PC-3 (cell line): ENCODE results near the gene OSBPL9. TPM values are rescaled to one million over a fixed set of nuclear protein-coding genes. Genes with fewer than 3 reads are reported as not detected.

Source experiments
- ATAC-seq: fragments of 200-7000 bp; cut with Tn5 transposase; 2 replicates; pipeline ENCODE4 v1.9.1; 2020; ENCODE audit warnings: mild to moderate bottlenecking, moderate library complexity
- BruUV-seq: library from RNA; stranded (reverse); fragments of 400-500 nt; replicated peaks from 2 replicates; lab custom pipeline; 2021; lab: Mats Ljungman, UMichigan
- CTCF ChIA-PET: fragments of 300-600 bp; sonication (Branson Sonifier 250); formaldehyde crosslinking; loops from one replicate; lab custom pipeline; 2022; ENCODE audit warnings: antibody characterized with exemption; lab: Charles Lee
- POLR2A ChIA-PET: fragments of 300-600 bp; sonication (Branson Sonifier 250); formaldehyde crosslinking; loops from one replicate; lab custom pipeline; 2022; ENCODE audit warnings: antibody characterized with exemption; ENCODE audit not compliant: unreplicated experiment; lab: Charles Lee
- DNase-seq: peaks from one replicate; pipeline ENCODE4 v3.0.0-alpha.2; 2015
- H2AFZ ChIP-seq: fragments of 300-600 bp; sonication (generic); 2 replicates; pipeline ENCODE4 v1.6.0; 2016; ENCODE audit warnings: antibody characterized with exemption, low read length
- H3F3A ChIP-seq: fragments of 300-600 bp; sonication (generic); one replicate; pipeline ENCODE4 v1.6.0; 2017; ENCODE audit warnings: antibody characterized with exemption, low read length, control low read depth, mild to moderate bottlenecking; ENCODE audit not compliant: unreplicated experiment
- H3K27ac ChIP-seq: fragments of 300-600 bp; sonication (generic); 2 replicates; pipeline ENCODE4 v1.5.1; 2016; ENCODE audit warnings: mild to moderate bottlenecking, low read length
- H3K27me3 ChIP-seq: fragments of 300-600 bp; sonication (generic); 2 replicates; pipeline ENCODE4 v1.6.1; 2016; ENCODE audit warnings: low read length, mixed read lengths
- H3K36me3 ChIP-seq: fragments of 300-600 bp; sonication (generic); 2 replicates; pipeline ENCODE4 v1.6.1; 2016; ENCODE audit warnings: low read depth, mixed run types, low read length, mixed read lengths
- H3K4me1 ChIP-seq: fragments of 300-600 bp; sonication (generic); 2 replicates; pipeline ENCODE4 v1.5.1; 2016; ENCODE audit warnings: low read length; ENCODE audit not compliant: insufficient read depth
- H3K4me2 ChIP-seq: fragments of 300-600 bp; sonication (generic); 2 replicates; pipeline ENCODE4 v1.6.0; 2016; ENCODE audit warnings: low read length
- H3K4me3 ChIP-seq: fragments of 300-600 bp; sonication (generic); 2 replicates; pipeline ENCODE4 v1.5.1; 2016; ENCODE audit warnings: mild to moderate bottlenecking, low read length, mixed read lengths
- H3K79me2 ChIP-seq: fragments of 300-600 bp; sonication (generic); 2 replicates; pipeline ENCODE4 v1.6.1; 2017; ENCODE audit warnings: low read length, mixed read lengths
- H3K9ac ChIP-seq: fragments of 300-600 bp; sonication (generic); 2 replicates; pipeline ENCODE4 v1.6.0; 2016; ENCODE audit warnings: mild to moderate bottlenecking, low read length
- H3K9me2 ChIP-seq: fragments of 300-600 bp; sonication (generic); replicated peaks from 2 replicates; pipeline ENCODE4 v1.6.1; 2016; ENCODE audit warnings: mixed run types, low read length, mixed read lengths
- H3K9me3 ChIP-seq: fragments of 300-600 bp; sonication (generic); 2 replicates; pipeline ENCODE4 v1.6.1; 2016; ENCODE audit warnings: low read length, mixed read lengths
- H4K20me1 ChIP-seq: fragments of 300-600 bp; sonication (generic); 2 replicates; pipeline ENCODE4 v1.6.1; 2016; ENCODE audit warnings: low read length, mixed read lengths
- EZH2 ChIP-seq: fragments of 300-600 bp; sonication (generic); IDR thresholded peaks from one replicate; pipeline ENCODE4 v1.6.1; 2017; ENCODE audit warnings: antibody characterized with exemption, mild to moderate bottlenecking, low read length; ENCODE audit not compliant: unreplicated experiment
- EZH2phosphoT487 ChIP-seq: fragments of 300-600 bp; sonication (generic); IDR thresholded peaks from 2 replicates; pipeline ENCODE4 v1.6.1; 2018; ENCODE audit warnings: mild to moderate bottlenecking, antibody characterized with exemption, low read length, borderline replicate concordance
- intact Hi-C: fragments of 100-400 bp; cut with micrococcal nuclease; formaldehyde crosslinking; loops from 2 replicates; pipeline ENCODE4 v1.9.0; 2023
- total RNA-seq: library from RNA; depleted of rRNA; stranded (reverse); fragments of >200 nt; gene quantifications from 2 replicates; pipeline ENCODE4 v1.2.3, GENCODE V29; 2014
- TF ChIP-seq, protein P1 (sequence below): fragments of 300-600 bp; sonication (generic); conservative IDR thresholded peaks from 2 replicates; pipeline ENCODE4 v1.5.1; 2017; ENCODE audit warnings: antibody characterized with exemption, low read depth, mild to moderate bottlenecking, low read length

The OSBPL9 gene
- total RNA-seq, 1 experiment from 2014 or later = 74.7 TPM

DNA sequence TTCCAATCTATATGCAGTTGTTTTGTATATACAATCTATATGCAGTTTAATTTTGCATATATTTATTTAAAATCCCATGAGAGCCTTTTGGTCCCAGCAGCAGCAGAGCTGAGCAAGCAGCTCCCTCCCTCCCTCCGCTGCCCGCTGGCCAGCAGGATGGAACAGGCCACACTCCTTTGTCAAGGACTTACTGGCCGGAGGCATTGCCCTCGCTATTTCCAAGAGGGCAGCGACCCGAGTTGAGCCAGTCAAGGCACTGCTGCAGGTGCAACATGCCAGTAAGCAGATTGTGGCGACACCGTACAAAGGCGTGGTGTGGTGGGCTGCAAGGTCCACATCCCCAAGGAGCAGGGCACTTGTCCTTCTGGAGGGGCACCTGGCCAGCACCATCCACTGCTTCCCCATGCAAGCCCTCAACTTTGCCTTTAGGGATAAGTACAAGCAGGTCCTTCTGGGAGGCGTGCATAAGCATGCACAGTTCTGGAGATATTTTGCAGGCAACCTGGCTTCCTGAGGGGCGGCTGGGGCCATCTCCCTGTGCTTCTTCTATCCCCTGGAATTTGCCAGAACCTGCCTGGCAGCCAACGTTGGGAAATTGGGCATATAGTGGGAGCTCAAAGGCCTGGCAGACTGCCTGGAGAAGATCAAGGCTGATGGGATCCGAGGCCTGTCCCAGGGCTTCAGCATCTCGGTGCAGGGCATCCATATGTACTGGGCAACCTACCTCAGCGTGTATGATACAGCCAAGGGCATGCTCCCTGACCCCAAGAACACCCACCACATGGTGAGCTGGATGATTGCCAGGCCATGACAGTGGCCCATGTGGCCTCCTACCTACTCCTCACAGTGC is 92.2 kb downstream of the OSBPL9 start:
- Histone ChIP-seq H3K36me3 (no peaks in the 10 kb centered on the region), H3K9me2 (no peaks in the 10 kb centered on the region), H2AFZ (no peak overlapping the region), H3K4me3 (no peak overlapping the region), H3F3A (no peaks in the 10 kb centered on the region), H3K27me3 (no peaks in the 10 kb centered on the region), H3K4me2 (no peak overlapping the region), H3K79me2 (peaks cover 18% of the 10 kb centered on the region; the same call in 1 of the 2 replicates), H4K20me1 (no peaks in the 10 kb centered on the region), H3K4me1 (no peaks in the 10 kb centered on the region), H3K9me3 (no peaks in the 10 kb centered on the region), H3K9ac (no peak overlapping the region), H3K27ac (no peak overlapping the region)
- ChIA-PET POLR2A (no interaction called here), CTCF (no interaction called here)
- BruUV-seq = no TSS peak
- ATAC-seq (no peak), DNase-seq (no peak)
- intact Hi-C loops = no loop called here
- TF ChIP-seq, protein P1, sequence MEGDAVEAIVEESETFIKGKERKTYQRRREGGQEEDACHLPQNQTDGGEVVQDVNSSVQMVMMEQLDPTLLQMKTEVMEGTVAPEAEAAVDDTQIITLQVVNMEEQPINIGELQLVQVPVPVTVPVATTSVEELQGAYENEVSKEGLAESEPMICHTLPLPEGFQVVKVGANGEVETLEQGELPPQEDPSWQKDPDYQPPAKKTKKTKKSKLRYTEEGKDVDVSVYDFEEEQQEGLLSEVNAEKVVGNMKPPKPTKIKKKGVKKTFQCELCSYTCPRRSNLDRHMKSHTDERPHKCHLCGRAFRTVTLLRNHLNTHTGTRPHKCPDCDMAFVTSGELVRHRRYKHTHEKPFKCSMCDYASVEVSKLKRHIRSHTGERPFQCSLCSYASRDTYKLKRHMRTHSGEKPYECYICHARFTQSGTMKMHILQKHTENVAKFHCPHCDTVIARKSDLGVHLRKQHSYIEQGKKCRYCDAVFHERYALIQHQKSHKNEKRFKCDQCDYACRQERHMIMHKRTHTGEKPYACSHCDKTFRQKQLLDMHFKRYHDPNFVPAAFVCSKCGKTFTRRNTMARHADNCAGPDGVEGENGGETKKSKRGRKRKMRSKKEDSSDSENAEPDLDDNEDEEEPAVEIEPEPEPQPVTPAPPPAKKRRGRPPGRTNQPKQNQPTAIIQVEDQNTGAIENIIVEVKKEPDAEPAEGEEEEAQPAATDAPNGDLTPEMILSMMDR = no peak
- TF ChIP-seq EZH2phosphoT487 (no peak), EZH2 (no peak)

DNA sequence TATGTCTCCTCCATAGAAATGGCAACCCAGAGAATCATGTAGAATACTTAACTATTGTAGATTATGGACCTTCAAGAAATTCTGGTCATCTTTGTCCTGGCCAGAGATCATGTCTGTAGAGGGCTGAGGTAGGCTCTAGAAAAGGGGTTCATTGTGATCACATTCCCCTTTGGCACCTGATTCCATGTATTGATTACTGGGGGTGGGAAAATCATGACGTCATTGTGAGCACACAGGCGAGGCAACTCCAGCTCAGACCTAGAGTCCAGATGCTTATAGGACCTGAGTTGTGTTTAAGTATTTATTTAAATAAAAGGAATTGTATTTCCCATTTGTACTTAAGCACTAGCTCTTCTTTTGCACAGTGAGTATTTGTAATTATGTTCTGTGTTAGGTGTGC is 93.1 kb downstream of the OSBPL9 start:
- Histone ChIP-seq H3K9me3 (no peaks in the 10 kb centered on the region), H2AFZ (no peak overlapping the region), H4K20me1 (no peaks in the 10 kb centered on the region), H3F3A (no peaks in the 10 kb centered on the region), H3K36me3 (no peaks in the 10 kb centered on the region), H3K27ac (no peak overlapping the region), H3K4me3 (no peak overlapping the region), H3K9ac (no peak overlapping the region), H3K4me1 (no peaks in the 10 kb centered on the region), H3K9me2 (no peaks in the 10 kb centered on the region), H3K27me3 (no peaks in the 10 kb centered on the region), H3K79me2 (peaks cover 12% of the 10 kb centered on the region; the same call in 1 of the 2 replicates), H3K4me2 (no peak overlapping the region)
- no peak for DNase-seq
- ChIA-PET CTCF (no interaction called here), POLR2A (no interaction called here)
- intact Hi-C loops = no loop called here
- TF ChIP-seq EZH2phosphoT487 (no peak), EZH2 (no peak)
- TF ChIP-seq, protein P1 = no peak
- BruUV-seq = no TSS peak
- no peak for ATAC-seq

DNA sequence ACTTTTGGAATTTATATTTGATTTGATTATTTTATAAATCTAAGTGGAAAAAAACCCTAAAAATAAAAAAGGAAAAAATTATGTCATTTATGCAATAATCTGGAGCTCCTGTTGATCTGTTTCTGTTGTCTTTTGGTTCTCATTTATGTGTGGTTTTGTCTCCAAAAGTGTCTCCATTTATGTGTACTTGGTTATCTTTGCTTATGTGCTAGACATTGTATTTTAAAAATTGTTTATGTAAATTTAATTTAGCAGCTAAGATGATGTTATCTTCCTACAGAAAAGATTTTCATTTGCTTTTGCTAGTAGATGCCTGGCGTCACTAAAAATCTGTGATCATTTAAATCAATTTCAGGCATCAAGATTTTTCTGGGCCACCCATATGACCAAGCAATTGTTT is 95.7 kb downstream of the OSBPL9 start:
- no peaks in the 10 kb centered on the region for H3F3A ChIP-seq
- no peak overlapping the region for H2AFZ ChIP-seq
- no peaks in the 10 kb centered on the region for H3K9me2 ChIP-seq
- no peak for DNase-seq
- ChIA-PET POLR2A (no interaction called here), CTCF (no interaction called here)
- H3K9me3 ChIP-seq = no peaks in the 10 kb centered on the region
- H3K4me1 ChIP-seq = no peaks in the 10 kb centered on the region
- 0 out of 2 replicates have a peak, but pooled peaks cover 4% of the 10 kb centered on the region for H3K79me2 ChIP-seq
- H3K4me3 ChIP-seq = no peak overlapping the region
- no peak for TF ChIP-seq EZH2phosphoT487
- no peak for TF ChIP-seq EZH2
- TF ChIP-seq, protein P1 = no peak
- H4K20me1 ChIP-seq = no peaks in the 10 kb centered on the region
- no peaks in the 10 kb centered on the region for H3K27me3 ChIP-seq
- no peak overlapping the region for H3K9ac ChIP-seq
- BruUV-seq = no TSS peak
- no peaks in the 10 kb centered on the region for H3K36me3 ChIP-seq
- H3K27ac ChIP-seq = no peak overlapping the region
- no peak for ATAC-seq
- no peak overlapping the region for H3K4me2 ChIP-seq
- intact Hi-C loops = no loop called here
